Measurements from ENCODE around the gene NHLH2.

The NHLH2 gene

GRCh38 chr1:115838431-115839028, 2.4 kb downstream of the NHLH2 start:
- Histone ChIP-seq H3K4me3 (ENCODE audit: extremely low read depth, insufficient read depth, low read length, poor library complexity, severe bottlenecking) (peak overlapping the region; percentile 41), H3K36me3 (ENCODE audit: control insufficient read depth, insufficient read depth, low read length) (no peaks in the 10 kb centered on the region), H3K9me3 (ENCODE audit: control insufficient read depth, low read length) (no peaks in the 10 kb centered on the region), H3K27ac (ENCODE audit: low read depth, low read length, severe bottlenecking) (peak overlapping the region; percentile 19), H3K4me1 (ENCODE audit: control insufficient read depth, insufficient read depth, low read length, poor library complexity, severe bottlenecking) (peaks cover 8% of the 10 kb centered on the region)
- 4 to 6% methylated on average over 37 to 60 of the region's 67 CpGs for WGBS, 2 experiments (ENCODE audit: insufficient coverage in 2 of 2)

- Histone ChIP-seq H3K4me3 (ENCODE audit: extremely low read depth, insufficient read depth, low read length, poor library complexity, severe bottlenecking) (peak overlapping the region; percentile 41), H3K27ac (ENCODE audit: low read depth, low read length, severe bottlenecking) (no peak overlapping the region)
- WGBS, 2 experiments (ENCODE audit: insufficient coverage in 2 of 2) = 5 to 13% methylated on average over 53 to 71 of the region's 80 CpGs
Measured at GRCh38 chr1:115837740-115838421, 3.0 kb downstream of the NHLH2 start.

GRCh38 chr1:115837341-115837739, 3.6 kb downstream of the NHLH2 start:
- Histone ChIP-seq H3K27ac (ENCODE audit: low read depth, low read length, severe bottlenecking) (no peak overlapping the region), H3K4me1 (ENCODE audit: control insufficient read depth, insufficient read depth, low read length, poor library complexity, severe bottlenecking) (peaks cover 8% of the 10 kb centered on the region), H3K4me3 (ENCODE audit: extremely low read depth, insufficient read depth, low read length, poor library complexity, severe bottlenecking) (peak overlapping the region; percentile 41), H3K36me3 (ENCODE audit: control insufficient read depth, insufficient read depth, low read length) (no peaks in the 10 kb centered on the region), H3K9me3 (ENCODE audit: control insufficient read depth, low read length) (no peaks in the 10 kb centered on the region)
- 15 to 33% methylated on average over 2 to 3 of the region's 4 CpGs for WGBS, 2 experiments (ENCODE audit: insufficient coverage in 2 of 2)

More at GRCh38 chr1:115837740-115838421, 3.0 kb downstream of the NHLH2 start:
- Histone ChIP-seq H3K9me3 (ENCODE audit: control insufficient read depth, low read length) (no peaks in the 10 kb centered on the region), H3K4me1 (ENCODE audit: control insufficient read depth, insufficient read depth, low read length, poor library complexity, severe bottlenecking) (peaks cover 8% of the 10 kb centered on the region), H3K36me3 (ENCODE audit: control insufficient read depth, insufficient read depth, low read length) (no peaks in the 10 kb centered on the region)

GRCh38 chr1:115833856-115834255, 7.1 kb downstream of the NHLH2 start:
- no peaks in the 10 kb centered on the region for H3K9me3 ChIP-seq (ENCODE audit: control insufficient read depth, low read length)
- H3K4me1 ChIP-seq (ENCODE audit: control insufficient read depth, insufficient read depth, low read length, poor library complexity, severe bottlenecking) = peaks cover 13% of the 10 kb centered on the region
- WGBS, 2 experiments (ENCODE audit: insufficient coverage in 2 of 2) = 64 to 92% methylated on average over 2 to 4 of the region's 5 CpGs
- H3K36me3 ChIP-seq (ENCODE audit: control insufficient read depth, insufficient read depth, low read length) = no peaks in the 10 kb centered on the region
- H3K27ac ChIP-seq (ENCODE audit: low read depth, low read length, severe bottlenecking) = no peak overlapping the region
- no peak overlapping the region for H3K4me3 ChIP-seq (ENCODE audit: extremely low read depth, insufficient read depth, low read length, poor library complexity, severe bottlenecking)

GRCh38 chr1:115832651-115833050, 8.3 kb downstream of the NHLH2 start:
- H3K36me3 ChIP-seq (ENCODE audit: control insufficient read depth, insufficient read depth, low read length) = no peaks in the 10 kb centered on the region
- H3K4me1 ChIP-seq (ENCODE audit: control insufficient read depth, insufficient read depth, low read length, poor library complexity, severe bottlenecking) = peaks cover 21% of the 10 kb centered on the region

GRCh38 chr1:115830963-115831362, 10.0 kb downstream of the NHLH2 start:
- no peak overlapping the region for H3K4me3 ChIP-seq (ENCODE audit: extremely low read depth, insufficient read depth, low read length, poor library complexity, severe bottlenecking)
- H3K9me3 ChIP-seq (ENCODE audit: control insufficient read depth, low read length) = no peaks in the 10 kb centered on the region
- no peaks in the 10 kb centered on the region for H3K36me3 ChIP-seq (ENCODE audit: control insufficient read depth, insufficient read depth, low read length)
- no peak overlapping the region for H3K27ac ChIP-seq (ENCODE audit: low read depth, low read length, severe bottlenecking)
- H3K4me1 ChIP-seq (ENCODE audit: control insufficient read depth, insufficient read depth, low read length, poor library complexity, severe bottlenecking) = peaks cover 21% of the 10 kb centered on the region
- 80 to 83% methylated on average over 1 of the region's 3 CpGs for WGBS, 2 experiments (ENCODE audit: insufficient coverage in 2 of 2)

More at GRCh38 chr1:115832651-115833050, 8.3 kb downstream of the NHLH2 start:
- Histone ChIP-seq H3K4me3 (ENCODE audit: extremely low read depth, insufficient read depth, low read length, poor library complexity, severe bottlenecking) (no peak overlapping the region), H3K9me3 (ENCODE audit: control insufficient read depth, low read length) (no peaks in the 10 kb centered on the region), H3K27ac (ENCODE audit: low read depth, low read length, severe bottlenecking) (no peak overlapping the region)
- 87 to 91% methylated on average over 8 of the region's 8 CpGs for WGBS, 2 experiments (ENCODE audit: insufficient coverage in 2 of 2)

- Histone ChIP-seq H3K4me3 (ENCODE audit: extremely low read depth, insufficient read depth, low read length, poor library complexity, severe bottlenecking) (no peak overlapping the region), H3K4me1 (ENCODE audit: control insufficient read depth, insufficient read depth, low read length, poor library complexity, severe bottlenecking) (peaks cover 21% of the 10 kb centered on the region), H3K9me3 (ENCODE audit: control insufficient read depth, low read length) (no peaks in the 10 kb centered on the region), H3K36me3 (ENCODE audit: control insufficient read depth, insufficient read depth, low read length) (no peaks in the 10 kb centered on the region), H3K27ac (ENCODE audit: low read depth, low read length, severe bottlenecking) (peak overlapping the region; percentile 13)
- 76 to 77% methylated on average over 2 to 3 of the region's 3 CpGs for WGBS, 2 experiments (ENCODE audit: insufficient coverage in 2 of 2)
Measured at GRCh38 chr1:115829947-115830346, 11.0 kb downstream of the NHLH2 start.

- peak overlapping the region; percentile 39 for H3K4me3 ChIP-seq (ENCODE audit: extremely low read depth, insufficient read depth, low read length, poor library complexity, severe bottlenecking)
- H3K36me3 ChIP-seq (ENCODE audit: control insufficient read depth, insufficient read depth, low read length) = no peaks in the 10 kb centered on the region
- no peaks in the 10 kb centered on the region for H3K9me3 ChIP-seq (ENCODE audit: control insufficient read depth, low read length)
- 61 to 71% methylated on average over 15 to 19 of the region's 20 CpGs for WGBS, 2 experiments (ENCODE audit: insufficient coverage in 2 of 2)
- H3K27ac ChIP-seq (ENCODE audit: low read depth, low read length, severe bottlenecking) = peak overlapping the region; percentile 79
- peaks cover 21% of the 10 kb centered on the region for H3K4me1 ChIP-seq (ENCODE audit: control insufficient read depth, insufficient read depth, low read length, poor library complexity, severe bottlenecking)
Measured at GRCh38 chr1:115829023-115829674, 11.8 kb downstream of the NHLH2 start.

- peak overlapping the region; percentile 79 for H3K27ac ChIP-seq (ENCODE audit: low read depth, low read length, severe bottlenecking)
- peaks cover 21% of the 10 kb centered on the region for H3K4me1 ChIP-seq (ENCODE audit: control insufficient read depth, insufficient read depth, low read length, poor library complexity, severe bottlenecking)
- no peaks in the 10 kb centered on the region for H3K9me3 ChIP-seq (ENCODE audit: control insufficient read depth, low read length)
- H3K36me3 ChIP-seq (ENCODE audit: control insufficient read depth, insufficient read depth, low read length) = no peaks in the 10 kb centered on the region
- 5 to 6% methylated on average over 49 to 60 of the region's 80 CpGs for WGBS, 2 experiments (ENCODE audit: insufficient coverage in 2 of 2)
- H3K4me3 ChIP-seq (ENCODE audit: extremely low read depth, insufficient read depth, low read length, poor library complexity, severe bottlenecking) = peak overlapping the region; percentile 39
Measured at GRCh38 chr1:115828101-115829022, 12.6 kb downstream of the NHLH2 start.

GRCh38 chr1:115827452-115828044, 13.4 kb downstream of the NHLH2 start:
- no peaks in the 10 kb centered on the region for H3K36me3 ChIP-seq (ENCODE audit: control insufficient read depth, insufficient read depth, low read length)
- H3K4me1 ChIP-seq (ENCODE audit: control insufficient read depth, insufficient read depth, low read length, poor library complexity, severe bottlenecking) = peaks cover 21% of the 10 kb centered on the region
- no peaks in the 10 kb centered on the region for H3K9me3 ChIP-seq (ENCODE audit: control insufficient read depth, low read length)
- H3K27ac ChIP-seq (ENCODE audit: low read depth, low read length, severe bottlenecking) = peak overlapping the region; percentile 77
- WGBS, 2 experiments (ENCODE audit: insufficient coverage in 2 of 2) = 79 to 93% methylated on average over 2 of the region's 7 CpGs
- H3K4me3 ChIP-seq (ENCODE audit: extremely low read depth, insufficient read depth, low read length, poor library complexity, severe bottlenecking) = peak overlapping the region; percentile 39

Measured in mesodermal cell (in vitro differentiated cells).